ENCODE measurements around the gene RGR.

DNA sequence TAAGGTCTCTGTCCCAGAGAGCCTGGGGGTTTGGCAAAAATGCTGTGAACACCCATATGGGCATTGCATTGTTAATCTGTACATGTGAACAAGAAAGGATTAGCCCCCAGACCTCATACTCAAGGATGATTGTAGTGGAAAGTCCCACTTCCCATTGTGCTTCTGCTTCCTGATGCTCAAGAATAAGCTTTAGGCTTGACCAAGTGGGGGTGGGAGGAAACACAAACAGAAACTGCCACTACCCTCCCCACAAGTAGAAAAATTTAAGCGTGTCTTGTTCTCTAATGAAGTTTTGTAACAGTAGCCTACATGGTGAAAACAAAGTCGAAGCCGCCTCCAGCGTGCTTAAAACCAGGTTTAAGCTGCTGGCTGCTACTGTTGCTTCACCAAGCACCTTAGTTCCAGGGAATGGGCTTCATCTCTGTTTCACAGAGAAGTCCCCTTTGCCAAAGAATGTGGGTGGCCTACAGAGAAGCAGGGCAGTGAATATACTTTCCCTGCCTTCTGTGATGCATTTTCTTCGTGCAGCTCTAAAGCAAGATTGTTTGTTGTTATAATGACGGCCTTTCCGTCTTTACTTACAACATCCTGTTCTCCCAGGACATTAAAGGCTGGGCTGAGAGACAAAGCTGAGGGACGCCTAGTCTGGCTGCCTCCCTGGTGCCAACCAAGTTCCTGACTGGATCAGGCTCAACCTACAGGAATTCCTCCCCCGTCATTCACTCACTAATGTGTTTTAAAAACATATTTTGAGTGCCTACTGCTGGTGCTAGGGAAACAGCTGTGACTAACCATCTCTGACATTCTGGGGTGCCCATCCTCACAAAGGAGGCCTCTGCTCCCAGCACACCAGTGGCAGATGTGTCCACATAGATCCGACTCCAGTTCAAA, 51.5 kb downstream of the RGR start:
- no peak for TF ChIP-seq POLR2AphosphoS5 (IDR thresholded peaks at IDR 0.05)
- TF ChIP-seq EP300 (IDR thresholded peaks at IDR 0.05) = no peak
- no peak for TF ChIP-seq POLR2A (IDR thresholded peaks at IDR 0.05)

All from suprapubic skin (tissue), 4 donors.